OCI-LY3 (cell line): Measurements from ENCODE around the gene IGSF3.

Experiments used
- EZH2phosphoT487 ChIP-seq: fragments of 200-600 bp; shearing (Covaris generic); IDR thresholded peaks from 2 replicates; pipeline ENCODE4 v1.6.1; 2018; ENCODE audit warnings: antibody characterized with exemption, mixed run types, low read depth
- TF ChIP-seq, protein P1 (sequence below): fragments of 200-600, 300-600 bp; sonication (generic); IDR thresholded peaks from 2 replicates; pipeline ENCODE4 v1.5.1; 2014; ENCODE audit warnings: antibody characterized with exemption, low read length, low read depth

DNA sequence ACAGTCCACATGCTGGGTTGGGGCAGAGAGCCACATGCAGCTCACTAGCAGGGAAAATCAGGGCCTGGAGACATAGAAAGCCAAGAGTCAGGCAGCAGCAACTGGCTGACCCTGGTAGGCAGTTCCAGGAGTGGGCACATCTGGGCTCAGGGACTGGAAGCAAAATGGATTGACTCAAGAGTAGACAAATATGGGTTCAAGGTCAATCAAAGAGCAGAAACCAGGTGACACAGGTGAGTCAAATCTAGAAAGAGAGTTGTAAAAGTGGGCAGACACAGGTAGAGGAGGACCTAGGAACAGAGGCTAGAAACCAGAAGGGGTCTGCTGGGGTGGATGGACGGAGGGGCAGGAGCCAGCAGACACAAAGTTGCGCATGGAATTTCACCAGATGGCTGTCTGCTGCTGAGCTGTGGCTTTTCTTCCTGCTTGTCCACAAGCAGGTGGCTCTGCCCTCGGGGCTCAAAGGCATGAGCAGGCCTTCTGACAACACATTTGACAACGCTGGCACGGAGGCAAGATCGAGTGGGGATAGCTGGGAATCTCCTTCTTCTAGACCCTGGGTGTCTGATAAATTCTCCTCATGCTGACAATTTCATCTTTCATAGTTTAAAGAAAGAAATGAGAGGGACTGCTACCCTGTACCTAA, 40.8 kb upstream of the IGSF3 start:
- TF ChIP-seq, protein P1, sequence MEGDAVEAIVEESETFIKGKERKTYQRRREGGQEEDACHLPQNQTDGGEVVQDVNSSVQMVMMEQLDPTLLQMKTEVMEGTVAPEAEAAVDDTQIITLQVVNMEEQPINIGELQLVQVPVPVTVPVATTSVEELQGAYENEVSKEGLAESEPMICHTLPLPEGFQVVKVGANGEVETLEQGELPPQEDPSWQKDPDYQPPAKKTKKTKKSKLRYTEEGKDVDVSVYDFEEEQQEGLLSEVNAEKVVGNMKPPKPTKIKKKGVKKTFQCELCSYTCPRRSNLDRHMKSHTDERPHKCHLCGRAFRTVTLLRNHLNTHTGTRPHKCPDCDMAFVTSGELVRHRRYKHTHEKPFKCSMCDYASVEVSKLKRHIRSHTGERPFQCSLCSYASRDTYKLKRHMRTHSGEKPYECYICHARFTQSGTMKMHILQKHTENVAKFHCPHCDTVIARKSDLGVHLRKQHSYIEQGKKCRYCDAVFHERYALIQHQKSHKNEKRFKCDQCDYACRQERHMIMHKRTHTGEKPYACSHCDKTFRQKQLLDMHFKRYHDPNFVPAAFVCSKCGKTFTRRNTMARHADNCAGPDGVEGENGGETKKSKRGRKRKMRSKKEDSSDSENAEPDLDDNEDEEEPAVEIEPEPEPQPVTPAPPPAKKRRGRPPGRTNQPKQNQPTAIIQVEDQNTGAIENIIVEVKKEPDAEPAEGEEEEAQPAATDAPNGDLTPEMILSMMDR = no peak
- no peak for TF ChIP-seq EZH2phosphoT487
